HepG2 (cell line): ENCODE results near the gene CCDC18.

Experiments used
- RELA ChIP-seq: sonication (generic); formaldehyde crosslinking; IDR thresholded peaks from 2 replicates; pipeline ENCODE4 v1.4.0; 2020; ENCODE audit warnings: missing genetic modification reagents
- SKIL ChIP-seq: sonication (generic); formaldehyde crosslinking; IDR thresholded peaks from 2 replicates; pipeline ENCODE4 v1.8.0; 2022; ENCODE audit warnings: missing genetic modification reagents, mild to moderate bottlenecking, moderate library complexity, borderline replicate concordance
- SP1 ChIP-seq, 2 experiments: fragments of 450-650 bp in 1 of 2; sonication (generic) in 1 of 2; formaldehyde crosslinking in 1 of 2; IDR thresholded peaks; 2 replicates each; pipeline versions ENCODE4 v1.4.0 to v1.6.1; 2016 to 2020; ENCODE audit warnings: missing genetic modification reagents in 1 of 2

- no peak for TF ChIP-seq SP1 (IDR thresholded peaks at IDR 0.05)
- no peak for TF ChIP-seq SP1 (CRISPR knock-in tag; IDR thresholded peaks at IDR 0.05)
- TF ChIP-seq SKIL (CRISPR knock-in tag): no peak
- TF ChIP-seq RELA (CRISPR knock-in tag): no peak
Measured at GRCh38 chr1:93288558-93288957, 108.0 kb downstream of the CCDC18 start.
